GM23338 (cell line): Measurements from ENCODE around the gene TSC22D1. TPM values are rescaled to one million over a fixed set of nuclear protein-coding genes. Genes with fewer than 3 reads are reported as not detected.

Experiments used
- ATAC-seq: fragments of 200-7000 bp; cut with Tn5 transposase; 3 replicates; pipeline ENCODE4 v1.9.1; 2020
- DNase-seq: peaks from one replicate; pipeline ENCODE4 v3.0.0-alpha.2; 2015; ENCODE audit warnings: low spot score
- H2AFZ ChIP-seq: fragments of 200-600 bp; sonication (generic); 2 replicates; pipeline ENCODE4 v1.8.0; 2016; ENCODE audit warnings: antibody characterized with exemption, mild to moderate bottlenecking, moderate library complexity
- H3F3A ChIP-seq: fragments of 200-600 bp; sonication (generic); replicated peaks from 2 replicates; pipeline ENCODE4 v1.8.0; 2017; ENCODE audit warnings: antibody characterized with exemption, mixed run types, low read depth
- H3K27ac ChIP-seq: fragments of 200-600 bp; sonication (generic); 2 replicates; pipeline ENCODE4 v1.6.1; 2016; ENCODE audit warnings: low read depth
- H3K27me3 ChIP-seq: fragments of 200-600 bp; sonication (generic); 2 replicates; pipeline ENCODE4 v1.8.0; 2016; ENCODE audit warnings: mild to moderate bottlenecking, mixed run types, moderate library complexity; ENCODE audit not compliant: insufficient read depth
- H3K36me3 ChIP-seq: fragments of 200-600 bp; sonication (generic); 2 replicates; pipeline ENCODE4 v1.8.0; 2016; ENCODE audit warnings: mild to moderate bottlenecking; ENCODE audit not compliant: insufficient read depth
- H3K4me1 ChIP-seq: fragments of 200-600 bp; sonication (generic); 2 replicates; pipeline ENCODE4 v1.8.0; 2016; ENCODE audit warnings: mild to moderate bottlenecking, moderate library complexity; ENCODE audit not compliant: insufficient read depth
- H3K4me2 ChIP-seq: fragments of 200-600 bp; sonication (generic); 2 replicates; pipeline ENCODE4 v1.7.1; 2017; ENCODE audit warnings: mixed run types
- H3K4me3 ChIP-seq: fragments of 200-600 bp; sonication (generic); 2 replicates; pipeline ENCODE4 v1.6.1; 2016; ENCODE audit warnings: mixed run types
- H3K79me2 ChIP-seq: fragments of 200-600 bp; sonication (generic); replicated peaks from 2 replicates; pipeline ENCODE4 v1.8.0; 2017; ENCODE audit warnings: mild to moderate bottlenecking; ENCODE audit not compliant: insufficient read depth
- H3K9me2 ChIP-seq: fragments of 200-600 bp; sonication (generic); 2 replicates; pipeline ENCODE4 v1.8.0; 2017; ENCODE audit not compliant: insufficient read depth
- H4K20me1 ChIP-seq: fragments of 200-600 bp; sonication (generic); replicated peaks from 2 replicates; pipeline ENCODE4 v1.8.0; 2017; ENCODE audit warnings: mild to moderate bottlenecking; ENCODE audit not compliant: insufficient read depth
- H3K27ac Mint-ChIP-seq: 2 replicates; pipeline ENCODE4 v1.8.0; 2020; ENCODE audit warnings: inconsistent platforms, mild to moderate bottlenecking, moderate library complexity, mixed read lengths
- H3K27me3 Mint-ChIP-seq: 3 replicates; pipeline ENCODE4 v1.8.0; 2022; ENCODE audit warnings: low read depth, mild to moderate bottlenecking, moderate library complexity, mixed read lengths, inconsistent platforms; ENCODE audit not compliant: insufficient read depth, poor library complexity
- H3K36me3 Mint-ChIP-seq: 3 replicates; pipeline ENCODE4 v1.8.0; 2021; ENCODE audit warnings: low read depth, mild to moderate bottlenecking, inconsistent platforms, moderate library complexity, mixed read lengths
- H3K4me1 Mint-ChIP-seq: 3 replicates; pipeline ENCODE4 v1.8.0; 2020; ENCODE audit warnings: mild to moderate bottlenecking, inconsistent platforms, mixed read lengths
- H3K4me3 Mint-ChIP-seq: 3 replicates; pipeline ENCODE4 v1.8.0; 2021; ENCODE audit warnings: moderate library complexity, mild to moderate bottlenecking, inconsistent platforms, mixed read lengths
- H3K9me3 Mint-ChIP-seq: 3 replicates; pipeline ENCODE4 v1.8.0; 2020; ENCODE audit warnings: moderate library complexity, mild to moderate bottlenecking, inconsistent platforms, mixed read lengths
- EZH2 ChIP-seq: fragments of 200-600 bp; sonication (generic); IDR thresholded peaks from one replicate; pipeline ENCODE4 v1.8.0; 2017; ENCODE audit warnings: antibody characterized with exemption, mild to moderate bottlenecking, low read depth; ENCODE audit not compliant: unreplicated experiment
- EZH2phosphoT487 ChIP-seq: fragments of 200-600 bp; sonication (generic); IDR thresholded peaks from one replicate; pipeline ENCODE4 v1.8.1; 2018; ENCODE audit warnings: antibody characterized with exemption; ENCODE audit not compliant: unreplicated experiment
- JUNB ChIP-seq: IDR thresholded peaks from one replicate; pipeline ENCODE4 v1.6.1; 2016; ENCODE audit warnings: antibody characterized with exemption; ENCODE audit not compliant: unreplicated experiment
- POLR2AphosphoS5 ChIP-seq: IDR thresholded peaks from 2 replicates; pipeline ENCODE4 v1.6.1; 2016; ENCODE audit warnings: antibody characterized with exemption, low read depth
- STAT1 ChIP-seq: IDR thresholded peaks from one replicate; pipeline ENCODE4 v1.6.1; 2016; ENCODE audit warnings: antibody characterized with exemption; ENCODE audit not compliant: unreplicated experiment
- ZNF114 ChIP-seq: fragments of 250-450 bp; sonication (Bioruptor Pico); IDR thresholded peaks from 2 replicates; pipeline ENCODE4 v1.5.0; 2020; ENCODE audit warnings: mild to moderate bottlenecking, moderate library complexity
- ZNF331 ChIP-seq: fragments of 250-450 bp; sonication (Bioruptor Pico); IDR thresholded peaks from 2 replicates; pipeline ENCODE4 v1.5.0; 2020; ENCODE audit warnings: low read depth, mild to moderate bottlenecking, moderate library complexity
- ZNF462 ChIP-seq: fragments of 250-450 bp; sonication (Bioruptor Pico); IDR thresholded peaks from 2 replicates; pipeline ENCODE4 v1.5.0; 2020; ENCODE audit warnings: mild to moderate bottlenecking, moderate library complexity
- polyA plus RNA-seq: library from polyadenylated mRNA; unstranded; fragments of >200 nt; fragmentation: Nextera tagmentation; extraction: Ambion mirVana; gene quantifications from 2 replicates; pipeline ENCODE4 v1.2.1, GENCODE V29; 2016
- total RNA-seq: library from RNA; depleted of rRNA; stranded (reverse); fragments of >200 nt; shearing (Covaris generic); gene quantifications from 2 replicates; pipeline ENCODE4 v1.2.3, GENCODE V29; 2014
- TF ChIP-seq, protein P1 (sequence below): IDR thresholded peaks from 2 replicates; pipeline ENCODE4 v1.6.1; 2016; ENCODE audit warnings: antibody characterized with exemption

TSC22D1 gene
- total and polyA plus RNA-seq, 2 experiments from 2014 or later = 58.5 to 114 TPM

DNA sequence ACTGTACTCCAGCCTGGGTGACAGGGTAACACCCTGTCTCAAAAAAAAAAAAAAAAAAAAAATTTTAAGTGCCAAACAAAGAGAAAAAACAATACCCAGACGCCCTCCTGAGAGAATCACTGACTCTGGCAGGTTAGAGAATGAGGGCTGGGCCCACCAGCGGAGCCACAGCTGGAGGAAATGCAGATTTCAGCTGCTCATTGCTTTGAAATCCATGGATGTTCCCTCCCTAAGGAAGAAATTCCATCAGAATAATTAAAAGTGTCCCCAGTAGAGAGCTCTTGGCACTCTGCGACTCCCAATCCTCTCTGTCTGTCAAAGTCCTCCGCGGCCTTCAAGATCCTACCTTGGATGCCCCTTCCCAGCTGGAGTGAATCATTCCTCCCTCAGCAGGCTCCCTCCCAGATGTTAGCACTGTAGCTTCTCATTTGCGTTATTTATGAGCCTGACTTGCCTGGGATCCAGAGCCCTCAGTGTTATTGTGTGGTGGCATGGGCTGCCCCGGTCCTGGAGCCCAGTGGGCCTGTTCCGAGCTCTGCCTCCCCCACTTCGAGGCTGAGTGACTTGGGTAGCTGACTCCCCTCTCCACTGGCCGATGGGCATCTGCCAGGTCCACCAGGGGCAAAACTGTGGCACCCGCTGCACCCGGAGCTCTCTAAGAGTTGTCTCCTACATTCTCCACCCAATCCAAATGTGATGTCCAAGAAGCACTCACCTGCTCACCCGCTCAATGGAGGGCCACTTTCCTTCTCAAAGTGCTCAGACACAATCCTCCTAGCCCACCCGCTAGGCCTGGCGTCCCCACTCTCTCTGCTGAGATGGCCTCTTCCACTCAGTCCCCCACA lies 155.5 kb downstream of the TSC22D1 start:
- DNase-seq (peak; percentile 49), ATAC-seq (peak; percentile 47)
- H3K27ac Mint-ChIP-seq = no peak overlapping the region
- Histone ChIP-seq H3K79me2 (no peaks in the 10 kb centered on the region), H3K4me2 (no peak overlapping the region), H3K4me3 (no peak overlapping the region), H3K4me1 (peaks cover 23% of the 10 kb centered on the region), H3K27ac (no peak overlapping the region), H4K20me1 (no peaks in the 10 kb centered on the region), H3K27me3 (no peaks in the 10 kb centered on the region), H3K36me3 (no peaks in the 10 kb centered on the region), H2AFZ (no peak overlapping the region), H3K9me2 (no peaks in the 10 kb centered on the region; the same call in 1 of the 2 replicates), H3F3A (no peaks in the 10 kb centered on the region)
- TF ChIP-seq EZH2phosphoT487 (no peak), ZNF114 (no peak), STAT1 (no peak), EZH2 (no peak), POLR2AphosphoS5 (no peak), ZNF331 (CRISPR knock-in tag) (no peak), ZNF462 (CRISPR knock-in tag) (no peak), JUNB (no peak)
- TF ChIP-seq, protein P1, sequence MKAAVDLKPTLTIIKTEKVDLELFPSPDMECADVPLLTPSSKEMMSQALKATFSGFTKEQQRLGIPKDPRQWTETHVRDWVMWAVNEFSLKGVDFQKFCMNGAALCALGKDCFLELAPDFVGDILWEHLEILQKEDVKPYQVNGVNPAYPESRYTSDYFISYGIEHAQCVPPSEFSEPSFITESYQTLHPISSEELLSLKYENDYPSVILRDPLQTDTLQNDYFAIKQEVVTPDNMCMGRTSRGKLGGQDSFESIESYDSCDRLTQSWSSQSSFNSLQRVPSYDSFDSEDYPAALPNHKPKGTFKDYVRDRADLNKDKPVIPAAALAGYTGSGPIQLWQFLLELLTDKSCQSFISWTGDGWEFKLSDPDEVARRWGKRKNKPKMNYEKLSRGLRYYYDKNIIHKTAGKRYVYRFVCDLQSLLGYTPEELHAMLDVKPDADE = no peak
- H3K4me3 Mint-ChIP-seq = no peak overlapping the region
- peaks cover 30% of the 10 kb centered on the region for H3K4me1 Mint-ChIP-seq
- H3K9me3 Mint-ChIP-seq = peaks cover 6% of the 10 kb centered on the region; the same call in 1 of the 3 replicates
- peaks cover 8% of the 10 kb centered on the region for H3K27me3 Mint-ChIP-seq
- H3K36me3 Mint-ChIP-seq = peaks cover 4% of the 10 kb centered on the region; the same call in 2 of the 3 replicates
